NCI-H146 (cell line): ENCODE data around the gene DMWD.
A peak's percentile ranks its signal among the peaks of the same experiment; 100 is the strongest.

Source experiments
- DNase-seq: peaks from one replicate; lab custom pipeline; 2025; lab: John Stamatoyannopoulos, UW

Gene DMWD

DNA sequence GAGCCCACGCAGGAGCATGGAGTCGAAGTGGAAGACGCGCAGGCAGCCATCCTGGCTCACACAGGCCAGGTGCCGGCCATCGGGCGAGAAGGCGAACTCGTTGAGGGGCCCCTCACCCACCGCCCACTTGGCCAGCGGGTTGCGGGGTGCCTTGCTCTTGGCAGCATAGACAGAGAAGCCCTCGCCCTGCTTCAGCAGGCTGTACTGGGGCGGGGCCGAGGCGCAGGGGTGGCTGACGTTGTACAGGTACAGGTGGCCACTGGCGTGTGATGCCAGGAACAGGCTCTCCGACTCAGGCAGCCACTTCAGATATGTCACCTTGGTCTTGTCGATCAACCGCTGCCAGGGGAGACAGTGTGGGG is 6.1 kb downstream of the DMWD start:
- DNase-seq: no peak

DNA sequence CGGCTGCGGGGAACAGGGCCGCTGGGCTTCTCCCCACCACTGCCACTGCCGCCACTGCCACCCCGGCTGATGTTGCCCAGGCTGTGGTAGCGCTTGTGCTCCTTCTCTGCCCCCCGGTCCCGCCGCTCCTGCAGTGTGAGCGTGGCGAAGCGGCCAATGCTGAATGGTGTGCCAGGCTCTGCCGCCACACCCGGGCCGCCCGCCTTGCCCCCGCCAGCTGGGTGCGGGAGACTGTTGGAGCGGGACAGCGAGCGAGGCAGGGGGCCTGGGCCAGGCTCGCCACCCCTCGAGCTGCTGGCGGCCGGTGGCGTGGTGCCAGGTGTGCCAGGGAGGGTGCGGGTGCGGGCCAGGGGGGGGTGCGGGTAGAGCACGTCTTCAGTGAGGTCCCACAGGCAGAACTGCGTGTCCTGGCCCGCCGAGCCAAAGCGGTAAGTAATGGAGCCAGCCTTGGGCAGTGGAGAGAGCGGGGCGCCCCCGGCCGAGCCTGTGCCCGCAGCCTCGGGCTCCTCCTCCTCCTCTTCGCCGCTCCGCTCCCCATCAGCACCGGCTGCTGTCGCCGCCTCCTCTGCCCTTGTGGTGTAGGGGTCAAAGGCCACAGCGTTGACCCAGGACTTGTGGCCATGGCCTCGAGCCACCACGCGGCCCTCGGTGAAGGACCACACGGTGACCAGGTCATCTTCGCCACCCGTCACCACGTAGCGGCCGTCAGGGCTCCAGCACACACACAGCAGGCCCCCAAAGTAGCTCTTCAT is 6.7 kb downstream of the DMWD start:
- no peak for DNase-seq

DNA sequence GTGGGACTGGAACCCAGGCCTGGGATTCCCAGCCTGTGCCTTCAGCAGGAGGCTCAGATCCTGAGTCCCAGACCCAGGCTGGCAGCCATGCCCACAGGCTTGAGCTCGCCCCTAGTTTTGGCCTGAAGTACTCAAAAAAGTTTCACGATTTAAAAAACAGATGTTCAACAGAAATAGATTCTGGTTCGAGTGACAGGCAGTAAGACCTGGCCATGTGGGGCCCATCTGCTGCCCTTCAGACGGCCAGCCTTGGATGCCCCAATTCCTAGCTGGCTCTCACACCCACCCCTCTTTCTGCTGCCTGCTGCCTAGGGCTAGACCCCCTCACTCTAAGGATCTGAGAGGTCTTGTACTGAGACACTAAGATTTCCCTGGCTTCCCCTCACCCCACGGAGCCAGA is 7.5 kb downstream of the DMWD start:
- DNase-seq: no peak

- DNase-seq: no peak
Measured at GRCh38 chr19:45784096-45784495, 8.5 kb downstream of the DMWD start.

DNA sequence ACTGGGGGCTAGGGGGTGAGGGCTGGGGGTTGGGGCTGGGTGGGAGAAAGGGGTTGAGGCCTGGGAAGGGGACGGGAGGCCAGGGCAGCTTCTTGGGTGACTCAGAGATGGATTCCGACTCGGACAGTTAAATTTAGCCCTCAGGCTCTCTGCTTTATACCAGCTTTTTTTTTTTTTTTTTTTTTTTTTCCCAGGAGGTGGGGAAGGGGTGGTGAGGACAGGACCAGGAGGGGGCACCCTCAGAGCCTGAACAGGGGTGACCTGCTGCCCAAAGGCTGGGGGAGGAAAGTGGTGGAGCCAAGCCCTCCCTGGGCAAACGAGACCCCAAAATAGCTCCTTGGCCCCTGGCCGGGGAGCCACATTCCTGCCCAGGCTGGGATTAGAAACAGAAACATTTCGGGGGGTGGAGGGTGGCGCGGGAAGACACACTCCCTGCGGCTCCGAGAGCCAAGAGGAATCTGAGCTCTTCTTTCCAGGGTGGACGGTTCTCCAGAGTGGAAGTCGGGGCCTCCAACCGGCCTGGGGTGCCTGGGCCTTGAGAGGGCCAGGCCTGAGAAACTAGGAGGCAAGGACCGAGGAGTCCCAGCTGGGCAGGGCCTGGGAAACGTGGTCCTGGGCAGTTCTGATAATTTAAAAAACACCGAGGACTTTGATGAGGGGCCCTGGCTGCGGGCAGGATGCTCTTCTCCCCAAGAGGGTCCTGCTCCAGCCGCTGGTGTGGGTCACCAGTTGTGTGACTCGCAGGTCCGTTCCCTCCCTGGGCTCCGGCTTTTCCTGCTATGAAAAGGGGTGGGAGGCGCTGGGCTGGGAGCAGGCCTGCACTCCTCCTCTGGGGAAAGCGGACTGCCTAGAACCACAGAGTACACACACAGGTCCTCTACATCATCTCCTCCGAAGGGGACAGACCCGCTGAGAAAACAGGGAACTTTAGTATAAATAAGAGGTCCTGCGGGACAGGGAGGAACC is 9.5 kb downstream of the DMWD start:
- no peak for DNase-seq

DNA sequence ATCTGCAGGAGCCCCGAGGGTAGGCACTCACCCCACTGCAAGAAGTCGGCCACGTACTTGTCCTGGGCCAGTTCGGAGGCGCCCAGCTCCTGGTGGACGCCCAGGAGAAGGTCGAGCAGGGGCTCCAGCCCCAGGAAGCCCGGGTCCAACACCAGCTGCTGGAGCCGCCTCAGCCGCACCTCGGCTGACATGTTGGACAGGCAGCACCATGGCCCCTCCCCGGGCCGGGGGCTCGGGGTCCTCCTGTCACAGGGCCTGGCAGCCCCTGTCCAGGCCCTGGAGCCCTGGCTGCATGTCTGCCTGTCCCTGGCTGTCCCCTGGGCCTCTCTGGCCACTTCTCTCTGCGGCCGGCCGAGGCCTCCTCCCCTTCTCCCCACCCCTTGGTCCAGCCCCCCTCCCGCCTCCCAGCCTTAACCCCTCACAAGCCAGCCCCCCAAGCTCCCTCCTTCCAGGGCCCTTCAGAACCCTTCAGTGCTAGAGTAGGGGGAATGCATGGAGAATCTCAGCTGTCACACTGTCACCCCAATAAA is 10.4 kb downstream of the DMWD start, which contains the start of gene DMPK:
DMPK (minus strand) TSS at position 329 of the 530 bp plus-strand sequence; CDS start at position 191, 138 bp downstream.
- DNase-seq: peak; percentile 47

- DNase-seq: peak; percentile 85
Measured at GRCh38 chr19:45781214-45782161, 11.2 kb downstream of the DMWD start.

GRCh38 chr19:45780448-45781213 is 12.0 kb downstream of the DMWD start:
- no peak for DNase-seq

GRCh38 chr19:45780146-45780447 is 12.5 kb downstream of the DMWD start:
- DNase-seq: no peak

GRCh38 chr19:45779231-45780145 is 13.2 kb downstream of the DMWD start:
- DNase-seq: peak; percentile 89

- no peak for DNase-seq
Measured at GRCh38 chr19:45778010-45778661, 14.5 kb downstream of the DMWD start.

GRCh38 chr19:45777395-45777961 is 15.2 kb downstream of the DMWD start:
- DNase-seq: no peak

- no peak for DNase-seq
Measured at GRCh38 chr19:45774765-45775164, 17.9 kb downstream of the DMWD start.

DNA sequence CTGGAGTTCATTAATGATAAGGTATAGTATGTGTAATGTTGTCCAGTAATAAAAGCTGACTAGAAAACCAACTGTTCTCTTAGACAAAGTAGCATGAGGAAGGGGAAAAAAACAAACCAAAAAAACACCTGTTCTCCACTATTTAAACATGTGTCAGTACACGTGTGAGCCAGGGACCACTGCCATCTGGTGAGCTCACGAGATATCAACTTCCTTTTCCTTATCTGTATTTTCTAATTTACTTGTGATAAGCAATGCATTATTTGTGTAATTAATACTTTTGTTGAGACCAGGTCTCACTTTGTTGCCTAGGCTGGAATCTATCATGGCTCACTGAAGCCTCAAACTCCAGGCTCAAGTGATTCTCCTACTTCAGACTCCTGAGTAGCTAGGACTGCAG is 19.3 kb downstream of the DMWD start:
- peak; percentile 16 for DNase-seq

GRCh38 chr19:45772912-45773311 is 19.7 kb downstream of the DMWD start:
- DNase-seq: no peak

DNA sequence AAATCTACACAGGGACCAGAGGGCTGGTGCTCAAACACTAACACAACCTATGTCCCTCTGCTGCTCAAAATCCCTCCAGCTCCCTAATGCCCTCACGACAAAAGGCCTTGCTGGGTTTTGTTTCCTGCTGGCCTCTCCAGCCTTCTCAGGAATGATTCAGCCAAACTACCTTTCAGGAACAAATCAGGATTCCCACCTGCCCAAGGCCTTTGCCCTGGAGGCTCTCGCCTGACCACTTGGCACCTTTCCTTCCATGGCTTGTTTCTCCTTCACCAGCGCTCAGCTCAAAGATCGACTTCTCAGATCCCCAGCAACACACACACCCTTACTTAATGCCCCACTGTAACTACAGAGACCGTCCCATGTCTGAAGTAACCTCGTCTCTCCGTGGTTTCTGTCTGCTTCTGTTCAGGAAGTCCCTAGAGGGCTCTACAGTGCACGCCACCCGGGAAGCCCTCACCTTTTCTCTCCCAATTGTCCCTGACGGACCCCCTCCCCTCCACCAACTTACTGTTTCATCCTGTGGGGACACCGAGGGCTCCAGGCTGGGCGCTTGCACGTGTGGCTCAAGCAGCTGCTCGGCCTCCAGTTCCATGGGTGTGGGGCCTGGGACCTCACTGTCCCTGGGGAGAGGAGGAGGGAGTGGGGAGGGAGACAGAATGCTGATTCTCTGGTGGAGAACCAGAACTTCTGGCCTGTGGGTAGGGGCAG is 20.4 kb downstream of the DMWD start:
- no peak for DNase-seq

DNA sequence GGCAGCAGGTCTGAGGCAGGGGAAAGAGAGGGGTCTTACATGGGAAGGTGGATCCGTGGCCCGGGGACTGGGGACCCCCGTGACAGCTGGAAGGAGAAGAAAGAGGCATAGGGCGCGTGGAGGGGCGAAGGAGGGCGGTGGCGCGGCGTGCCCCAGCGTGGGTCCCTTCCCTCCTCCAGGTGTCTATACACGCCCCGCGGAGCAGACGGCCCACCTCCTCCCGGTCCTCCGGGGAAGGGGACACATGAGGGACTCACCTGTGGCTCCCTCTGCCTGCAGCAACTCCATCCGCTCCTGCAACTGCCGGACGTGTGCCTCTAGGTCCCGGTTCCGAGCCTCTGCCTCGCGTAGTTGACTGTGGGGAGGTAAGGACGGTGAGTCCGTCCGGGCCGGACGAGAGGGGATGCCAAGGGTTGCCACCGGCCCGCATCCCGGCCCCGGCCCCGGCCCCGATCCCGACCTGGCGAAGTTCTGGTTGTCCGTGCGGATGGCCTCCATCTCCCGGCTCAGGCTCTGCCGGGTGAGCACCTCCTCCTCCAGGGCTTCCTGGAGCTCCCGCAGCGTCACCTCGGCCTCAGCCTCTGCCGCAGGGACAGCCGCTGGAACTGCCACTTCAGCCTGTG is 21.2 kb downstream of the DMWD start:
- DNase-seq: no peak
